ENCODE measurements around the gene UBL4B.

DNA sequence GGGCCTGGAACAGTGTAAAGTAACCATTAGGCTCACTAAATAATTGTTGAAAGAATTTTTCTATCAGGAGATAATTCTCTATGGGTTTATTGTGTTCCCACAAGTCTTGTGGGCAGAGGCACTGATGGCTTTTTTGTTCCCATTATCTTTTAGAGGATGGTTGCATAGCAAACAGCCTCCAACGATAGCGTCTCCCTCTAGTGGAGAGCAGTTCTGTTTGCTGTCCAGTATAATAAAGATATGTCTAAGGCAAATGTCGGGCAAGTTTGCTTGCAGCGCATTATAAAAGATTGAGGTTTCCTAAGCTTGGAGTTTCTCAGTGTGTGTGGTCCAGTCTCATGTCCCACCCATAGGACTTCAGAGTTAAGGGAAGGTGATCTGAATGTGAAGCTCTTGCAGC lies 36.7 kb downstream of the UBL4B start:
- TF ChIP-seq CTCF (IDR thresholded peaks at IDR 0.05) = no peak
- TF ChIP-seq EP300 (IDR thresholded peaks at IDR 0.05) = no peak
- TF ChIP-seq POLR2AphosphoS5 (IDR thresholded peaks at IDR 0.05) = no peak
- no peak for TF ChIP-seq POLR2A (IDR thresholded peaks at IDR 0.05)

Measured in gastroesophageal sphincter (tissue), 3 donors.